Kidney glomerular epithelial cell (primary cell): ENCODE data around the gene SZT2.
A peak's percentile ranks its signal among the peaks of the same experiment; 100 is the strongest.
"Not testable (repeated sequence)": the region's sequence is repeated elsewhere in the genome, so short reads cannot be mapped to it uniquely, and the experiment has no call there.

Source experiments
- DNase-seq: peaks from one replicate; lab custom pipeline; 2025; lab: John Stamatoyannopoulos, UW

The SZT2 gene

DNA sequence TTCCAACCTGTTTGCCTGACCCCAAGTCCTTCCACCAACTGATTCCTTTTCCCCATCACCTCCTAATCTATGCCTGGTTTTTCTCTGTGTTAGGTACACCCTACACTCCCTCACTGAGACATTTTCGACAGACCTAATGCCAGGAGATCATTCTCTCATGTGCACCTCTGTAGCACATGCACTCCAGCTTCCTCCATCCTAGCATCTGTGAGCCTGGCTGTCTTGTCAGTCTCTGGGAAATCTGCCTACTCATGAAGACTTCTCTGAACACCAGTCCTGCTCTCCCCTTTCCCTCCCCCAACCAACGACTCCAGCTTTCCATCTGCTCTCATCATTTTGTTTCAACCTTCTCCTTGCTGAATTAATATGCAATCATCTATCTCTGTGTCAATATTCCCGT, 1.1 kb upstream of the SZT2 start:
- DNase-seq, result no peak

DNA sequence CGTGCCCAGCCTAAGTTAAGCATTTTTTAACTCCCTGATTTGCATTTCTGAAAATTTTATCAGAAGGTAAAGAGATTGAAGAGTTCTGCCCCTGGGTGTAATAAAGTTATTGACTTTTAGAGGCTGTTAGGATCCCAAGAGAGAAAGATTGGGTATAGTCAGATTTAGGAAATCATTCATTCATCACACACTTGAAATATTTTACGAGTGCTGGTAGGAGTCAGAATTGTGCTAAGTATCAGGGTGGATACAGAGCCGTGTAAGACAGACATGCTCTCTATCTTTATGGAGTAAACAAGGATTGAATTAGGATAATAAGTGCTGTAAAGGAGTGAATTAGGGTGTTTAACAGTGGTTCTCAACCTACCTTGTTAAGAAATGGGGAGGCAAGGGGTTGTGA, 3.0 kb downstream of the SZT2 start:
- DNase-seq, result no peak

DNA sequence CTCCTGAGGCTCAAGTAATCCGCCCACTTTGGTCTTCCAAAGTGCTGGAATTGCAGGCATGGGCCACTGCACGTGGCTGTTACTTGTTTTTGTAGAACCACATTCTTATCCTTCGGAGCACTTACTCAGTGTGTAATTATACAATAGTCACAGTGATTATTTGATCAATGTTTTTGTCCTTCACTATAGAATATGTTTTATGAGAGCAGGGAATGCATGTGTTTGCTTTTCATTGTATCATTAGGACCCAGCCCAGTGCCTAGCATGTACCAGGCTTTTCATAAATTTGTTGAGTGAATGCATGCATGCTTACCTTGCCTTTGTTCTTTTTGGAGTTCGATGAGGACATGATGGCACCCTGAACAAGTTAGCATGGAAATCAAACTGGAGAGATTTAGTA, 5.8 kb downstream of the SZT2 start:
- DNase-seq, result no peak

DNA sequence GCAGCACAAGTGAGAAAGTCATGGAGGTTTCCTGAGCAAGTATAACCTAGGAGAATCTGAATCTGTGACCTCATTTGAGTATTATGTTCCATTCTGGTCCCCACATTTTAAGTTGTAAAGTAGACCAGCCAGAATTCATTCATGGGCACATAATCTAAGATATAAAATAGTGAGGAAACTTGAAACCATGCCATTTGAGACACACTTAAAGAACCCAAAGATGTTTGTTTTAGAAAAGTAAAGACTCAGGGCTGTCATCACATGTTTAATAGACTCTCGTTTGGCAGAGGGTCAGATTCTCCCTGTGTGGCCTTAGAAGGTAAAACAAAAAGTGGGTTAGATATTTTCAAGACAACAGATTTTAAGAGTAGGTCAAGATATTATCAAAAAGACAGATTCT, 6.4 kb downstream of the SZT2 start:
- DNase-seq, result no peak

DNA sequence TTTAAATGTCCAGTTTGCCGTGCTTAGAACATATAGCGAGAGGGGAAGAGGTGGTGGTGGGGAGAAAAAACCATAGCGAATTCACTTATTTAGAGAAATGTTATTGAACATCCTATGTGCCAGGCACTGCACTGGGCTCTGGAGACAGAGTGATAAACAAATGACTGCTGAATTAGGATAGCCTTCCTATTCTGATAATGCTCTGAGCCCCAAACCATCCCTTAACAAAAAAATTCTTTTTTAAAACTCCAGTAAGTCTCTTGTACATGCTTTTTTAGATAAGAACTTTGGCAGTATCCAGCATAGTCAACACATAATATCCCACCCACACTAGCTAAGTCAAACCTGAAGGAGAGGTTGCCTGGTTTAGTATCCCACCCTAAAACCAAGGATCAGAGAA, 8.5 kb downstream of the SZT2 start:
- DNase-seq, result no peak

DNA sequence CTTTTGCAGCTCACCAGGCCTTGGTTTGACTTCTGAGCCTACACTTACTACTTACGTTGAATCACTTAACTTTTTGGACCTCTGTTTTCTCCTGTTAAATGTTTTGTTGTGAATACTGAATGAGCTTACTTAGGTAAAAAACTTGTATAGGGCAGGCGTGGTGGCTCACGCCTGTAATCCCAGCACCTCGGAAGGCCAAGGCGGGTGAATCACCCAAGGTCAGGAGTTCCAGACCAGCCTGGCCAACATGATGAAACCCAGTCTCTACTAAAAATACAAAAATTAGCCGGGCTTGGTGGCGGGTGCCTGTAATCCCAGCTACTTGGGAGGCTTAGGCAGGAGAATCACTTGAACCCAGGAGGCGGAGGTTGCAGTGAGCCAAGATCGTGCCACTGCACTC, 10.7 kb downstream of the SZT2 start:
- DNase-seq, result not testable (repeated sequence)

DNA sequence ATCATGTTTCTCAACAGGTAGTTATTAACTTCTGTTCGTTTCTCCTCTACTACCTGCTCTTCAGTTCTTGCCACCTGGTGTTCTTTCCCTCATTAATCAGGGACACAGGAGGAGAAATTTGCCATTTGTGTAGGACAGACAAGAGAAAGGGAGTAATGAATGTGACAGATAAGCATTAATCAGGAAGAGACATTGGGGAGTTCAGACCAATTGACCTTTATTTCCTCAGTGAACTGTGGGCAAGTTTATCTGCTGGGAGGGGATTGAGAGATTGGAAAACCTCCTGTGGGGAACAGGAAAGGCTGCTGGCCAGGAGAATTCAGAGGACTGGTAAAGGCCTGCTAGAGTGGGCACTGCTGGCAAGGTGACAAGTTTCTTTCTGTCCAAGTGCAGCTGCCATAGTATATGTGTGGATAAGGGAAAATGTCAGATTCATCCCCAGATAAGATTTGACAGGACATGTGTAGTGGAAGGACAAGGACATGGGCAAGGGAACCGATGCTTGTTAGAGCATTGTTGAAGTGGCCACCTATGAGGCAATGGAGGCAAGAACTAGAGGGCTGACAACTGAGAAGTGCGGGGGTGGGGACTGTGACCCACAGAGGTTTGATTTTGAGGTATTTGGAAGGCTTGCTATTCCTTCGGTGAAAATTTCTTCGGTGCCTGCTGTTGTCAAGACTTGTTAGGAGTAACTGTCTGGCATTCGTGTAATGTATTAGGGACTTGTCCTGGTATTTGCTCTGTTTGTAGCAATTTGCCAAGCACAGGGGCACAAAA, 12.6 kb downstream of the SZT2 start:
- DNase-seq, result no peak

DNA sequence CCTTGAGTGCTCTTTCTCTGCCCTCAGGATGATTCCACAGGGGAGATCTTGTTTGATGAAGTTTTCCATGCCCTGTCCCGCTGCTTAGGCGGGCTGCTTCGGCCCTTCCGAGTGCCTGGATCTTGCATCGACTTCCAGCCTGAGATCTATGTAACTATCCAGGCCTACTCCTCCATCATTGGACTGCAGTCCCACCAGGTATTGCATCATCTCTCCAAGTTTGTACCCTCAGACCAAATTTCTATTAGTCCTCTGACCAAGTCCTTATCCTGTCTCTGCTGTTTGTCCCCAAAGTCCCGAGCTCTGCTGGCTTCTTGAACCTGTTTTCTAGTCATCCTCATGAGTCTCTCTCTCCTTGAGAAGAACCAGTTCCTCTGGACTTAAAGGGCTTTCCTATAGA, 14.7 kb downstream of the SZT2 start:
- DNase-seq, result no peak

DNA sequence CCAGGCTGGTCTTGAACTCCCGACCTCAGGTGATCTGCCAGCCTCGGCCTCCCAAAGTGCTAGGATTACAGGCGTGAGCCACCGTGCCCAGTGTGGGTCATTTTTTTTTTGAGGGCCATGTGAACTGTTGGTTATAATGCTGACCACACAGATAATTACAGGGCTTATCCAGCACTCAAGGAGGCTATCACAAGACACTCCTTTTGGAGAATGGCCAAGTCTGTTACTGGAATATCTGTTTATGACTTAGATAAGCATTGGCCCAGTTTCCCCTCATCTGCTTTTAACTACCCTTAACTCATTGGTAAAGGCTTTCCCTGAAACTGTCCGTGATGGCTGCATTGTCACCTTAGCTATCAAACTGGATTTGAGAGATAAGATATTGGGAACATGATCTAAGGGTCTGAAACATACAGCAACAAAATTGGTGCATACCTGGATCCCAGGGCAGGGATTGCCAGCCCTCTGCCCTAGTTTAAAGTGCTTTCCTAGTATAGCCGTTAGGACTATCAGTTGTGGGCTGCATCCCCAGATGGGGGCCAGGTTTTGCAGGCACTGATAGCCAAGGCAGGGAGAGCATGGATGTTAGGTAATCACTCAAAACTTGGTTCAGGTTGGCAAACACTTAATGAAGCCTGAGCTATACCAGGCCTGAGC, 15.6 kb downstream of the SZT2 start:
- no peak for DNase-seq

DNA sequence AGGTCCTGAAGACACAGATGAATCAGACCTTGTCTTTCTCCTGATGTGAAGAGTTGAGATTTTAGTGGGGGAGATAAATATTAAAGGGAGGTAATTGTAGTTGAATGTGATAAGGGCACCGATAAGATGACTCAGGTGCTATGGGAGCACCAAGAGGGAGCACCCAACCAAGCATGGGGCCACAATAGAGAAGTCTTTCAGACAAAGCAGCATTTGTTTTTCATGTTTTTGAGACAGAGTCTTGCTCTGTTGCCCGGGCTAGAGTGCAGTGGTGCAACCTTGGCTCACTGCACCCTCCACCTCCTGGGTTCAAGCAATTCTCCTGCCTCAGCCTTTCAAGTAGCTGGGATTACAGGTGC, 16.2 kb downstream of the SZT2 start:
- no peak for DNase-seq

DNA sequence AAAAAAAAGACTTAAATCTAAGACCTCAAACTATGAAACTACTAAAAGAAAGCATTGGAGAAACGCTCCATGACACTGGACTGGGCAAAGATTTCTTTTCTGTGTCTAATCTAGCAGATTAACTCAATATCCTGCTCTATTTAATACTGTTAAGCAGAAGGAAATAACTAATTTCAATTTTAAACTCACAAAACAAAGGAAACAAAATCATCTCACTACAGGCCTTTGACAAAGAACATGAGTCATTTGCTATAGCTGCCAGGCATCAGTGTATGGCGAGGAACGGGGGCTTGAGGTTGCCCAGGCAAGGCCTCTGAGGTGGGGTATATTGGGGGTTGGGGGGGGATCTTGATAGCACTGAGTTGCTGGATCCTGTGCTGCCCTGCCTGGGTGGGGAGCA, 20.9 kb downstream of the SZT2 start:
- no peak for DNase-seq

DNA sequence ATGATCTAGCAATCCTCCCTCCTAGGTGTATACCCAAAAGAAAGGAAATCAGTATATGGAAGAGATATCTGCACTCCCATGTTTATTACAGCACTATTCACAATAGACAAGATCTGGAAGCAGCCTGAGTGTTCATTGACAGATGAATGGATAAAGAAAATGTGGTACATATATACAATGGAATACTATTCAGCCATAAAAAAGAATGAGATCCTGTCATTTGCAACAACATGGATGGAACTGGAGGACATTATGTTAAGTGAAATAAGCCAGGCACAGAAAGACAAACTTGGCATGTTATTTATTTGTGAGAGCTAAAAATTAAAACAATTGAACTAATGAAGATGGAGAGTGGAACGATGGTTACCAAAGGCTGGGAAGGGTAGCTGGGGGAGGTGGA, 23.7 kb downstream of the SZT2 start:
- DNase-seq, result not testable (repeated sequence)

DNA sequence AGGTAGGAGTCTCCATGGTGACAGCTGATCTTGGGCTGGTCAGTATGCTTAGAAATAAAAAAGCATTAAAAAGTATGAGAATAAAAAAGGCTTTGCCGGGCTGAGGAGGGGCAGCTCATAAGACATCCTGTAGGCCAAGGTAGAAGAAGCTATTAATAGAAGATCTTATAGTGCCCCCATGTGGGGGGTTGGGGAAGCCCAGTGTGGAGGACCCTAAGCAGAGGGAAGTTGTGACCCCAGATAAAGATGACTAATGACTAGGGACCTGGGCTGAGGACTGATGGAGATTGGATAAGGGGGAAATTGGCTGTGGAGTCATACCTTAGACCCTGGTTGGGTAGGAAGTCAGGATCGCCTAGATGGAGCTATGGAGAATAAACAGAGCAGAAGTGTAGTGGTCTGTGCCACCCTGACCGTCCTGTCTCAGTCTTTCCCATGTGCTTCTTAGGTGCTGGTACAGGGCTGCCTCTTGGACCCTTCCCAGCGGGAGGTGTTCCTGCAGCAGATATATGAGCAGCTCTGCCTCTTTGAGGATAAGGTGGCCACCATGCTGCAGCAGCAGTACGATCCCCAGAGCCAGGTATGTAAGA, 25.0 kb downstream of the SZT2 start:
- peak; percentile 2 for DNase-seq

DNA sequence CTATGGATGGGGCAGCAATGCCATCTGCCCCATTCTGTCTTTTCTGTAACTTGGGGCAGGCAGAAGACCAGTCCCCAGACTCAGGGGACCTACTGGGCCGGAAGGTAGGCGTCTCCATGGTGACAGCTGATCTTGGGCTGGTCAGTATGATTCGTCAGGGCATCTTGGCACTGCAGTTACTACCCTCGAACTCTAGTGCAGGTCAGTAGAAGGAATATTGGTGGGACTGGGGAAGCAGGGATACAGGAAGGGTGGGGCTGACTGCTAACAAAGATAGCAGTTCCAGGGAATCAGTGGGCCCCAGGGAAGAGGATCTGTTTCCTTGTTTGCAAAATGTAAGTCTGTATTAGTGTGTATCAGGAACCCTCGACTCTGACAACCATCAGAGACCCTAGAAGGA, 26.2 kb downstream of the SZT2 start:
- no peak for DNase-seq

DNA sequence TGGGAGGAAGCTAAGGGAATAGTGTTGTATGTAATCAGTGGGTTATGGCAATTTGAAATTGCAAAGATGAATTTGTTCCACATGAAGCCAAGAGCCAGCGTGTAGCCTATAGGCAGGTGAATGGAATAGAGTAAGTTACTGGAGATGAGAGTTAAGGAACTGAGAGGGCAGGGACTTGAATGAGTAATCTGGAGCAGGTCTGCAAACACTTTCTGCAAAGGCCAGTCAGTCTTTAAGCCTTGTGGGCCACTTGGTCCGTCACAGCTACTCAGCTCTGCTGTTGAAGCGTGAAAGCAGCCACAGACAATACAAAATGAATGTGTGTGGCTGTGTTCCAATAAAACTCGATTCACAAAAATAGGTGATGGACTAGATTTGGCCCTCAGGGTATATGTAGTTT, 29.2 kb downstream of the SZT2 start:
- DNase-seq, result no peak

DNA sequence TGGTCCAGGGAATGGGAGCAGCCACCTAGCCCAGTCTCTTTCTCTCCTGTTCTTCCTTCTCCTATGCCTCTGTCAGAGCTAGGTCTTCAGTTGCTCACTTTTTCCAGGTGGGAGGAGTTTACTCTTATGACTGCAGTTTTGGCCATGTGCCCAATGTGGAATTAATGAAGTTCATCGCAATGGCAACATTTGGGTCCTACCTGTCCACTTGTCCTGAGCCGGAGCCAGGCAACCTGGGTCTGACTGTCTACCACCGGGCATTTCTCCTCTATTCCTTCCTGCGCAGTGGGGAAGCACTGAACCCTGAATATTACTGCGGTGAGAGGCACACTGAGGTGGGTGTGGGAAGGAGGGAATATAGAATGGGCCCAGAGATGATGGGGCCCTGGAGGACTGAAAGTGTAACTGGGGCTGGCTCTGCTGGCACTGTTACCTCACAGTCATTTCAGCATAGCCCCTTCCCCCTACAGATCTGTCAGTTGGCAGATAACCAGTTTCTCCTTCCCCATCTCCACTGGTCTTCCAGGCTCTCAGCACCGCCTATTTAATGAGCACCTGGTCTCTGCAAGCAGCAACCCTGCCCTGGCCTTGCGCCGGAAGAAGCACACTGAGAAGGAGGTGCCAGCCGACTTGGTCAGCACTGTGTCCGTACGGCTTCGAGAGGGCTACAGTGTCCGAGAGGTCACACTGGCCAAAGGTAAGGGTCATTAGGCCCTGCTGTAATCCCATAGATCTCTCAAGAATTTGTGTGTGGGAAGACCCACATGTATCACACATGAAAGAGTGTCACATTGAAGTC, 30.1 kb downstream of the SZT2 start:
- DNase-seq, result no peak

DNA sequence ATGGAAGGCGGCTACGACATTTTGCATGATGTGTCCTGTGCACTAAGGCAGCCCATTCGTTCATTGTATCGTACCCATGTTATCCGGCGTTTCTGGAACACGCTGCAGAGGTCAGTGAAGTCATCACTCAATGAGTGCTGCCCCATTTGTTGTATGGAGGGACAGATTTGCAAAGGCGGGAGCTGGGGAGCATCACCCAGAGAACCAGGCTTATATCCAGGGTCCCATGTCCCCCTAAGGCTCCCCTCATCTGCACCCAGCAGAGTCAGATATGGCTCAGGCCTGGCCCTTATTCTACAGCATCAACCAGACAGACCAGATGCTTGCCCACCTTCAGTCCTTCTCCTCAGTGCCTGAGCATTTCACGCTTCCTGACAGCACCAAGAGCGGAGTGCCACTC, 31.2 kb downstream of the SZT2 start:
- no peak for DNase-seq

DNA sequence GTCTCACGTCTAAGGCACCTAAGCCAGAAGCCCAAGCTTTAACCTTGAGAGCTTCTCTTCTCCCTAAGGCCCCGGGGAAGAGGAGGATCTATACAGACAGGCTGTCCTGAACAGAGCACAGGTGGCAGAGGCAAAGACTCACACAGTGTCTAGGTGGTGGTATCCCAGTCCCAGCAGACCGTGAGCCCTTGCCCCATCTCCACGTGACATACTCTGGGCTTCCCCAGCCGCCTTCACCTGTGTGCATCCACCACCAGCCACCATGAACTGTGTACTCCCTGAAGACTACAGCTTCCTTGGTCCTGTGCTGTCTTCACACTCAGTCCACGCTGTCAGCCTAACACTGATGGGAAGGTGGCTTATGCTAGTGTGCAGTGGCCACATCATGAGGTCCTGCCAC, 31.7 kb downstream of the SZT2 start:
- DNase-seq, result no peak

DNA sequence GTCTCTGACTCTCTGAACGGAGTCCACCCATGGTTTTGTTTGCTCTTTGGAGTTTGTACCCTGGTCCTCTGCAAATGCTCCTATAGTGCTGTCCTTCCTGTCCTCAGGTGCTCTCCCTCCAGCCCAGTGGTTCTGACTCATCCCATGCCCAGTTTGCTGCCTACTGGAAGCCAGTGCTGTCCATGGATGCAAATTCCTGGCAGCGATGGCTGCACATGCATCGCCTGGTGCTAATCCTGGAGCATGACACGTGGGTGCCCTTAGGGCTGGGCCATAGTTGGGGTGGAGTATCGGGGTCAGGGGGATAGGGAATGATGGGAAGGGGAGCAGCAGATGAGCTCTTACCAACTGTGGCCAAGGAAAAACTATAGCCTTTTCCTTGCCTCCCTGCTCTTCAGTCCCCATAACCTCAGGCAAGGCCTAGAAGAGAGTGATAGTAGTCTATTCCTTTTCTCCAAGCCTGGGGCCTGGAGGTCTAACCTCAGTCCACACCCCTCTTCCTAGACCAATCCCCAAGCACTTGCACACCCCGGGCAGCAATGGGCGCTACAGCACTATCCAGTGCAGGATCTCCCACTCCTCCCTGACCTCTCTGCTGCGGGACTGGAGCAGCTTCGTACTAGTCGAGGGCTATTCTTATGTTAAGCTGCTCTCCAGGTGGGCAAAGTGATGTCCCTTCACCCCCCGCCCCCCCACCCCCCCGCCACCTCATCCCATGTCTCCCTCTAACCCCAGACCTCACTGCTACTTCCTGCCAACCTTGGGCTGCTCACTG, 32.5 kb downstream of the SZT2 start:
- no peak for DNase-seq

DNA sequence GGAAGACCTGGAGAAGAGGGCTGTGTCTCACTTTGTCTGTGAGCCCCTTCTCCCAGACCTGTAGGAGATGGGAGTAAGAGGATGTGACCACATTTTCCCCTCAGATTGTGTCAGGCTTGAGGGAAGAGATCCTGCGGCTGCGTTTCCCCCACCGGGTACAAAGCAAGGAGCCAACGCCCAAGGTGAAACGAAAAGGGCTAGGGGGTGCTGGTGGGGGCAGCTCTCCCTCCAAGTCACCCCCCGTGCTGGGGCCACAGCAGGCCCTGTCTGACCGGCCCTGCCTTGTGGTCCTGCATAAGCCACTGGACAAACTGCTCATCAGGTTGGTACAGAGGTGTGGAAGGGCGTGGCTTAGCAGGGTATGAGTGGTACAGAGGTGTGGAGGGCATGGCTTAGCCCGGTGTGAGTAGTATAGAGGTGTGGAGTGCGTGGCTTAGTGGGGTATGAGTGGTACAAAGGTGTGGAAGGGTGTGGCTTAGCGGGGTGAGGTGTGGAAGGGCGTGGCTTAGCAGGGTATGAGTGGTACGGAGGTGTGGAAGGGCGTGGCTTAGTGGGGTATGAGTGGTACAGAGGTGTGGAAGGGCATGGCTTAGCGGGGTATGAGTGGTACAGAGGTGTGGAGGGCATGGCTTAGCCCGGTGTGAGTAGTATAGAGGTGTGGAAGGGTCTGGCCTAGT, 33.4 kb downstream of the SZT2 start:
- no peak for DNase-seq
